HG03469 (cell line): Measurements from ENCODE around the gene SLC25A25.

Source experiments
- ATAC-seq: cut with Tn5 transposase; IDR thresholded peaks from one replicate; pipeline ENCODE4 v1.9.1; 2021; ENCODE audit warnings: mild to moderate bottlenecking, moderate library complexity, moderate number of reproducible peaks; ENCODE audit not compliant: unreplicated experiment

Gene SLC25A25

GRCh38 chr9:128096616-128097536 is 28.8 kb downstream of the SLC25A25 start:
- ATAC-seq = no peak

GRCh38 chr9:128097543-128098296 is 29.7 kb downstream of the SLC25A25 start:
- no peak for ATAC-seq

DNA sequence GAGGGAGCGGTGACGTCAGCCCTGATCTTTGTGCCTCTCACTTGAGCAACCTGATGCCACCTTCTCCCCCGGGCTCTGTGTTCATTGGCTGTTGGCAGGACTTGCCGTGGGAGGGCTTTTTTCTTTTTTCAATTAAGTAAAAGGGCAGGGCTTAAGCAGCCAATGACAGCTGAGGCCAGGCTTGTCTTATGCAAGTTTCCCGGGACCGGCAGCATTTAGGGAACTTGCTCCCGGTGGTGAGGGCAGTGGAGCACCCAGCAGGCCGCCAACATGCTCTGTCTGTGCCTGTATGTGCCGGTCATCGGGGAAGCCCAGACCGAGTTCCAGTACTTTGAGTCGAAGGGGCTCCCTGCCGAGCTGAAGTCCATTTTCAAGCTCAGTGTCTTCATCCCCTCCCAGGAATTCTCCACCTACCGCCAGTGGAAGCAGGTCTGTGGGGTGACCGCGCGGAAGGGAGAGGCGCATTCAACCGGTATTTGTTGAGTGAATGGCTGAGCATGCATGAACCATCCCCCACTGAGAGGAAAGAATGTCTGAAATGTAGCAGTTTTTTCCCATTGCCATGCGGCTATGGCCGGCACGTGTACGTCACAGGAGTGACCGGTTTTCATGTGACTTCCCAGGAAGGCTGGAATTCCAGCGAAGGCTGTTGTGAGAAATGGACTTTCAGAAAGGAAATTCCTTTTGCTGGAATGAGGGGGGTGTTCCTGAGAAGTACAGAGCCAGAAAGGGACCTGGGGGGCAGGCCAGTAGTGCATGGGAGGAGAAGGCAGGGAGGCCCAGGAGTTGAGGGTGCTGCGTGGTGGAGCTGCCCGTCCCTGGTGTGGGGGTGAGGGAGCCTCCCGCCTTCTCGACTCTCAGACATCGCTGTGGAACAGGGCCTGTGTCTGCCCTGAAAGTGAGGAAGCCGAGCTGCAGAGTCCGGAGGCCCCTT is 30.5 kb downstream of the SLC25A25 start:
- no peak for ATAC-seq

DNA sequence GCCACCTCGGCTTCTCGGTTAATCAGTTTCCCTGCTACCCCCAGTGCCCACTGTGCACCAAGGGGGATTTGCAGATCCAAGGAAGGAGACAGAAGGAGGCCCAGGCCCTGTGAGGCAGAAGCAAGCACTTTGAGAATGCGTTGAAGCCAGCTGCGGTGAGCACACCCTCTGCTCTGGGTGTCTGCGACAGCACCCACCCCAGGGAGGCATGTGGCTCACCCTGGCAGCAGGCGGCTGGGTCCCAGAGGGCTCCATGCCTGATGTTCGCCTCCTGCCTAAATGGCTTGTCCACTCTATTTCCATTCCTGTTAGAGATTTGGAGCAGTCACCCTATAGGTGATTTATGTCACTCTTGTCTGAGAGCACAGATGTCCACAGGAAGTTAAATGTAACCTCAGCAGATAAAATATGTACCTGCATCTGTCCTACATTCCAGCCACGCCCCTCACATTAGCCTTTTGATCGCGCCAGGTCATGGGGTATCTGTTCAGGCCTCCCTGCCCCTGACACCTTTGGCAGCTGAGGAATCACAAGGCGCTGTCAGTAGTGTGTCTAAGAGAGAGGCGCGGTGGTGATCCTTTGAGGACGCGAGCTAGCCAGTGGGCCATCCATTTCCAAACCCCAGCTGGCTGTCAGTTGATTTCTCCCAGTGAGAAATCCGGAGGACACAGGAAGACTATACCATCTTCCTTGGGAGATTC is 31.3 kb downstream of the SLC25A25 start:
- ATAC-seq = no peak

DNA sequence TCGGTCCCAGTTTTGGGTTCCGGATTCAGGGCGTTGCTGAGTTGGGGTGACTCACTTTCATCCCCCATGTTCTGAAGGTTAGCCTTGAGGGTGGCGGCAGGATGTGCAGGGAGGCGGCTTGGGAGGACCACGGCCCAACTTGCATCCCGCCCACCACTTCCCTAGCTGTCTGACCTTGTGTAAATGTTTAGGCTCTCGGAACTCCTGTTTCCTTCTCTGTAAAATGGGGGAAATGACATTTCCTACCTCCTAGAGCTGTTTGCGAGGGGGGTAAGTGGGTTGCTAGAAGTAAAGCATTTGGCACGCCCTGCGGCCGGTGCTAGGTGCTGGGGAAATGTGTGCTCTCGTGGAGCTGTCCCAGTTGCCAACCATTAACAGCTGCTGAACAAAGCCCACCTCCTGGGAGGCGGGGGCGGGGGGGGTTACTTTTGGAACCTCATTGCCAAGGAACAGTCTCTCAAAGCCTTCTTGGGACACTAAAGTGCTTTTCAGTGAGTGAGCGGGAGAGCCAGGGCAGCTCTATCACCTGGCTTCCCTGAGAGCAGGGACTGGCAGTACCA is 32.0 kb downstream of the SLC25A25 start:
- ATAC-seq = no peak

- no peak for ATAC-seq
Observed at GRCh38 chr9:128100581-128100980, 32.5 kb downstream of the SLC25A25 start.

DNA sequence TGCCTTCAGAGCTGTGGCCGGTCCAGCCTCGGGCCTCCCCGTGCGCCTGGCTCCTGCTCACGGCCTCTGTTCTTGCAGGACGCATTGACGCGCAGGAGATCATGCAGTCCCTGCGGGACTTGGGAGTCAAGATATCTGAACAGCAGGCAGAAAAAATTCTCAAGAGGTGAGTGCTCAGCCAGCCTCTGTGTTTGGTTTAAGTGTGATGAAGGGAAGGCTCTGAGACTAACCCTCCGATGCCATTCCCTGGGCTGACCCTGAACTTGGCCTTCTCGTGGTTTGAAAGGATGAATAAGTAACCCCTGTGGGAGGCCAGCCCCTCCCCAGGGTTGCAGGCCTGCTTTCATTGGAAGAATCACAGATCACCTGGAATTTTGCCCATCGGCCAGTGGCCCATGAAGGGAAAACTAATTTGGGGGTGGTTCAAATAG is 33.2 kb downstream of the SLC25A25 start:
- ATAC-seq = no peak

DNA sequence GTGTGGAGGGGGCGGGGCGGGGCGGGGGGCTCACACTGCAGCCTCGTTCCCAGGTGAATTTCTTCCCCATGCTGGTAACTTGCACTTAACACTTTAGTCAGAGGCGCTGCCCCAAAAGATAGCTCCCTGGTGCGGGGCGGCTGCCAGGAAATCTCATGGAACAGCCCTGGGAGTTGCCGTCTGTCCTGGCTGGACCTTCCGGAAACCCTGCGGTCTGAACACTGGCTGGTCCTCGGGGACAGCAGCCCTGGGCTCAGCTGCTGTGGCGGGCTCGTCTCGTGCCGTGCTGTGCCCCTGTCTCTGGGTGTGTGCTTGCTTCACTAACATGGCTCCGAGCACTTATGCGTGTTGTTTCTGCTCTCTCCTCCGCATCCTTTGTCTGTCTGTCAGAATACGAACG is 33.7 kb downstream of the SLC25A25 start:
- ATAC-seq = no peak

GRCh38 chr9:128102196-128102595 is 34.2 kb downstream of the SLC25A25 start:
- no peak for ATAC-seq

- ATAC-seq = no peak
Observed at GRCh38 chr9:128102861-128103588, 35.0 kb downstream of the SLC25A25 start.

DNA sequence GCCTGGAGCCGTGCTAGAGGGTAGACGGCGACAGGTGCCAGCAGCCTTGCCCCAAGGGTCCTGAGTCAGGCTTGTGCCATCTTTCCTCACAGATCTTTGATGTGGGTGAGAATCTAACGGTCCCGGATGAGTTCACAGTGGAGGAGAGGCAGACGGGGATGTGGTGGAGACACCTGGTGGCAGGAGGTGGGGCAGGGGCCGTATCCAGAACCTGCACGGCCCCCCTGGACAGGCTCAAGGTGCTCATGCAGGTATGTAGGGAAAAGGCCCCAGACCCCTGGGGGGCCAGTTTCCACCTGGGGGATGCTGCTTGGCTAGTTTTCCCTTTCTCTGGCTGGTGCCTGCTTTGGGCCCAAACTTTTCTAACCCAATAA is 35.5 kb downstream of the SLC25A25 start:
- no peak for ATAC-seq

DNA sequence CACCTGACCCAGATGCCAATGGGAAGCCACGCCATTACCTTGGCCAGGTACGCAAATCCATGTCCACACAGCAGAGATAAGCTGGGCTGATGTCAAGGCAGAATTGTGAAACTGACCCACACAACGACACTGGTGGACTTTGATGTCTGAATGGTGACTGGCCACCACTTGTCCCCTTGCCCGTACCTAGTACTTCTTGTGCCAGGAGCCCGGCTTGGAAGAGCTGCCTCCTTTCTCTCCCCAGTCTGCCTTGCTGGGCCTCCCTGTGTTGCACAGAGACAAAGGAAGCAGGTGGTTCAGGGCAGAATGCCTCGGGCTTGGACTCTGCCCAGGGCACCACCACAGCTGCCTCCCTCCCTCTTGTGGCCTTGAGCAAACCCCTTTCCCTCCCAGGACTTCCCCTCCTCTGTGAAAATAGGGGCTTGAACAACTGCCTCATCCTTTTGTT is 36.2 kb downstream of the SLC25A25 start:
- no peak for ATAC-seq

DNA sequence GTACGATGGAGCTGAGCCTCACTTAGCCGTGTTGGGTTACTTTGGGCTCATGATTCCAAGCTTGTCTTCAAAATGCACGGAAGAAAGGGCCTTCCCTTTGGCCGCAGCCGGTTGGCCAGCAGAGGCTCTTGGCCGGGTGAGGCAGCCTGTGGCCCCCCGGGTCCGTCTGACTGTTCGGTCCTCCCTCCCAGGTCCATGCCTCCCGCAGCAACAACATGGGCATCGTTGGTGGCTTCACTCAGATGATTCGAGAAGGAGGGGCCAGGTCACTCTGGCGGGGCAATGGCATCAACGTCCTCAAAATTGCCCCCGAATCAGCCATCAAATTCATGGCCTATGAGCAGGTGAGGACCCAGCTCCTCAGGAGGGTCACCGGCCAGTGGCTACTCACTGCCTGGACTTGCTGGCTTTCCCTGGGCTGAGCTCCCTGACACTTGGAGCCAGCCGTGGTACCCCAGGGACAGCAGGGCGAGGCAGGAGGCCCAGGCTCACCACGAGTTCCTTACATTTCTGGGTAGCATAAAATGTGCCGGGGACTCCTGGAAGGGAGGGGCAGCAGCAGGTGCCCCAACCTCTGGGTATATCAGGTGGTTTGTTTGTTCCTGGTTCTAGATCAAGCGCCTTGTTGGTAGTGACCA is 37.6 kb downstream of the SLC25A25 start:
- no peak for ATAC-seq

DNA sequence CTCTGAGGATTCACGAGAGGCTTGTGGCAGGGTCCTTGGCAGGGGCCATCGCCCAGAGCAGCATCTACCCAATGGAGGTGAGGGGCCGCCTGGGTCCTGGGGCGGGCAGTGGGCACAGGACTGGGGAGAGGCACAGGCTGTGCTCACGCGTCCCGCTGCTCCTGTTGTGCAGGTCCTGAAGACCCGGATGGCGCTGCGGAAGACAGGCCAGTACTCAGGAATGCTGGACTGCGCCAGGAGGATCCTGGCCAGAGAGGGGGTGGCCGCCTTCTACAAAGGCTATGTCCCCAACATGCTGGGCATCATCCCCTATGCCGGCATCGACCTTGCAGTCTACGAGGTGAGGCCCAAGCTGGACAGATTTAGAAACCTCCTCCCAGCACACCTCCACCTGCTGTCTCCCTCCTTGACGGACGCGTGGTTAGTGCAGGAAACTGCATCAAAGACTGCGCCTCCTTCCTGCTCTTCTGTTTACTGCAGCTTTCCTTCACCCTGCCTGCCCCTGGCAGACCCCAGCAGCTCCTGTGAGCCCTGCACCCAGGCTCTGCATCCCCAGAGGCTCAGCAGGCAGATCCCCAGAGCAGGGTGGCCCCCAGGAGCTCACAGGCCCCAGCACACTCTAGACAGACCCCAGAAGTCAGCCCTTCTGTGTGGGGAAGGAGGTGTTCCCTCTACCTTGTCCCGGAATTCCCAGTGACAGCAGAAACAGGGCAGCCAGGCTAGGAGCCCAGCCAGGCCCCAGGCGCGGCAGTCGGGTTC is 38.3 kb downstream of the SLC25A25 start:
- no peak for ATAC-seq

DNA sequence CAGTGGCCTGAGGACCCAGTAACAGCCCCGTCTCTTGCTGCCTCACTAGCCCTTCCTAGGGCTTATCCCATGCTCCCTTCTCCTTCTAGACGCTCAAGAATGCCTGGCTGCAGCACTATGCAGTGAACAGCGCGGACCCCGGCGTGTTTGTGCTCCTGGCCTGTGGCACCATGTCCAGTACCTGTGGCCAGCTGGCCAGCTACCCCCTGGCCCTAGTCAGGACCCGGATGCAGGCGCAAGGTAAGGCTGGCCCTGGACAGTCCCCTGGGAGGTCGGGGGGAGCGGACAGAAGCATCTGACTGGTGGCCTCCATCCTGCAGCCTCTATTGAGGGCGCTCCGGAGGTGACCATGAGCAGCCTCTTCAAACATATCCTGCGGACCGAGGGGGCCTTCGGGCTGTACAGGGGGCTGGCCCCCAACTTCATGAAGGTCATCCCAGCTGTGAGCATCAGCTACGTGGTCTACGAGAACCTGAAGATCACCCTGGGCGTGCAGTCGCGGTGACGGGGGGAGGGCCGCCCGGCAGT is 39.0 kb downstream of the SLC25A25 start:
- no peak for ATAC-seq

DNA sequence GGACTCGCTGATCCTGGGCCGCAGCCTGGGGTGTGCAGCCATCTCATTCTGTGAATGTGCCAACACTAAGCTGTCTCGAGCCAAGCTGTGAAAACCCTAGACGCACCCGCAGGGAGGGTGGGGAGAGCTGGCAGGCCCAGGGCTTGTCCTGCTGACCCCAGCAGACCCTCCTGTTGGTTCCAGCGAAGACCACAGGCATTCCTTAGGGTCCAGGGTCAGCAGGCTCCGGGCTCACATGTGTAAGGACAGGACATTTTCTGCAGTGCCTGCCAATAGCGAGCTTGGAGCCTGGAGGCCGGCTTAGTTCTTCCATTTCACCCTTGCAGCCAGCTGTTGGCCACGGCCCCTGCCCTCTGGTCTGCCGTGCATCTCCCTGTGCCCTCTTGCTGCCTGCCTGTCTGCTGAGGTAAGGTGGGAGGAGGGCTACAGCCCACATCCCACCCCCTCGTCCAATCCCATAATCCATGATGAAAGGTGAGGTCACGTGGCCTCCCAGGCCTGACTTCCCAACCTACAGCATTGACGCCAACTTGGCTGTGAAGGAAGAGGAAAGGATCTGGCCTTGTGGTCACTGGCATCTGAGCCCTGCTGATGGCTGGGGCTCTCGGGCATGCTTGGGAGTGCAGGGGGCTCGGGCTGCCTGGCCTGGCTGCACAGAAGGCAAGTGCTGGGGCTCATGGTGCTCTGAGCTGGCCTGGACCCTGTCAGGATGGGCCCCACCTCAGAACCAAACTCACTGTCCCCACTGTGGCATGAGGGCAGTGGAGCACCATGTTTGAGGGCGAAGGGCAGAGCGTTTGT is 39.6 kb downstream of the SLC25A25 start:
- ATAC-seq = no peak
